ENCODE measurements around the gene AXIN1.
"Not testable (repeated sequence)": the region's sequence is repeated elsewhere in the genome, so short reads cannot be mapped to it uniquely, and the experiment has no call there.

The AXIN1 gene

GRCh38 chr16:280552-280951, 72.0 kb downstream of the AXIN1 start, which contains the start of gene ARHGDIG:
ARHGDIG (plus strand) TSS chr16:280591; CDS start chr16:280681, 90 bp downstream.
- DNase-seq: no peak

GRCh38 chr16:280005-280460, 72.5 kb downstream of the AXIN1 start:
- DNase-seq: no peak

GRCh38 chr16:279531-279930, 73.0 kb downstream of the AXIN1 start:
- no peak for DNase-seq

- DNase-seq: no peak
Measured at GRCh38 chr16:278863-279366, 73.6 kb downstream of the AXIN1 start.

- DNase-seq: no peak
Measured at GRCh38 chr16:276426-277077, 76.0 kb downstream of the AXIN1 start.

- DNase-seq: no peak
Measured at GRCh38 chr16:275786-276232, 76.7 kb downstream of the AXIN1 start, which contains the start of gene RGS11. RGS11 (minus strand) TSS chr16:275944; CDS start chr16:275911, 33 bp downstream.

- no peak for DNase-seq
Measured at GRCh38 chr16:275041-275641, 77.4 kb downstream of the AXIN1 start.

- DNase-seq: no peak
Measured at GRCh38 chr16:273547-274421, 78.7 kb downstream of the AXIN1 start.

- DNase-seq: no peak
Measured at GRCh38 chr16:272633-273546, 79.6 kb downstream of the AXIN1 start.

GRCh38 chr16:270381-271255, 81.9 kb downstream of the AXIN1 start:
- no peak for DNase-seq

- DNase-seq: no peak
Measured at GRCh38 chr16:269061-269796, 83.3 kb downstream of the AXIN1 start.

GRCh38 chr16:268141-269053, 84.1 kb downstream of the AXIN1 start:
- DNase-seq: no peak

- not testable (repeated sequence) for DNase-seq
Measured at GRCh38 chr16:267562-267961, 85.0 kb downstream of the AXIN1 start.

- no peak for DNase-seq
Measured at GRCh38 chr16:266258-267164, 86.0 kb downstream of the AXIN1 start.

- no peak for DNase-seq
Measured at GRCh38 chr16:265711-266110, 86.8 kb downstream of the AXIN1 start.

GRCh38 chr16:265002-265529, 87.5 kb downstream of the AXIN1 start:
- no peak for DNase-seq

GRCh38 chr16:264440-264951, 88.0 kb downstream of the AXIN1 start:
- DNase-seq: no peak

- DNase-seq: no peak
Measured at GRCh38 chr16:263944-264343, 88.6 kb downstream of the AXIN1 start.
